ENCODE data around the gene FUT3.

The FUT3 gene

GRCh38 chr19:5893907-5894703 lies 42.9 kb upstream of the FUT3 start:
- no peak for TF ChIP-seq CTCF (conservative IDR thresholded peaks at IDR 0.05; ENCODE audit: low read depth, low read length)
- H3K79me2 ChIP-seq (ENCODE audit: insufficient read depth, low read depth), result peaks cover 5% of the 10 kb centered on the region; the same call in 1 of the 2 replicates
- no peaks in the 10 kb centered on the region for H3K4me1 ChIP-seq (ENCODE audit: low read depth, poor library complexity, severe bottlenecking)
- no peak overlapping the region for H2AFZ ChIP-seq (ENCODE audit: low read depth)
- H3K4me3 ChIP-seq (IDR thresholded peaks at IDR 0.05; ENCODE audit: insufficient read depth, low read depth, low read length), result no peak overlapping the region
- no peak overlapping the region for H3K4me2 ChIP-seq
- H4K20me1 ChIP-seq (ENCODE audit: insufficient read depth), result no peaks in the 10 kb centered on the region
- H3K9ac ChIP-seq, result no peak overlapping the region
- no peak overlapping the region for H3K27ac ChIP-seq
- no peaks in the 10 kb centered on the region; the same call in 1 of the 2 replicates for H3K27me3 ChIP-seq (ENCODE audit: insufficient read depth, low read depth)
- H3K36me3 ChIP-seq (ENCODE audit: insufficient read depth), result no peaks in the 10 kb centered on the region

- H3K4me1 ChIP-seq (ENCODE audit: low read depth, poor library complexity, severe bottlenecking), result no peaks in the 10 kb centered on the region
- no peaks in the 10 kb centered on the region for H4K20me1 ChIP-seq (ENCODE audit: insufficient read depth)
- H3K36me3 ChIP-seq (ENCODE audit: insufficient read depth), result no peaks in the 10 kb centered on the region
- H3K27ac ChIP-seq, result no peak overlapping the region
- no peak for TF ChIP-seq CTCF (conservative IDR thresholded peaks at IDR 0.05; ENCODE audit: low read depth, low read length)
- H3K27me3 ChIP-seq (ENCODE audit: insufficient read depth, low read depth), result peaks cover 3% of the 10 kb centered on the region; the same call in 1 of the 2 replicates
- H3K79me2 ChIP-seq (ENCODE audit: insufficient read depth, low read depth), result peaks cover 5% of the 10 kb centered on the region; the same call in 1 of the 2 replicates
- no peak overlapping the region for H2AFZ ChIP-seq (ENCODE audit: low read depth)
- no peak overlapping the region for H3K4me2 ChIP-seq
- no peak overlapping the region for H3K9ac ChIP-seq
- no peak overlapping the region for H3K4me3 ChIP-seq (IDR thresholded peaks at IDR 0.05; ENCODE audit: insufficient read depth, low read depth, low read length)
These were observed 42.2 kb upstream of the FUT3 start for GRCh38 chr19:5893296-5893903.

GRCh38 chr19:5892772-5893275 lies 41.6 kb upstream of the FUT3 start:
- TF ChIP-seq CTCF (conservative IDR thresholded peaks at IDR 0.05; ENCODE audit: low read depth, low read length), result no peak; the same call in 1 of the 2 replicates
- H4K20me1 ChIP-seq (ENCODE audit: insufficient read depth), result no peaks in the 10 kb centered on the region
- no peaks in the 10 kb centered on the region for H3K4me1 ChIP-seq (ENCODE audit: low read depth, poor library complexity, severe bottlenecking)
- no peak overlapping the region for H3K4me2 ChIP-seq
- no peaks in the 10 kb centered on the region for H3K36me3 ChIP-seq (ENCODE audit: insufficient read depth)
- H3K4me3 ChIP-seq (IDR thresholded peaks at IDR 0.05; ENCODE audit: insufficient read depth, low read depth, low read length), result no peak overlapping the region
- H3K79me2 ChIP-seq (ENCODE audit: insufficient read depth, low read depth), result no peaks in the 10 kb centered on the region
- H3K9ac ChIP-seq, result no peak overlapping the region
- H2AFZ ChIP-seq (ENCODE audit: low read depth), result no peak overlapping the region
- H3K27ac ChIP-seq, result no peak overlapping the region
- peaks cover 6% of the 10 kb centered on the region; the same call in 1 of the 2 replicates for H3K27me3 ChIP-seq (ENCODE audit: insufficient read depth, low read depth)

- Histone ChIP-seq H3K79me2 (ENCODE audit: insufficient read depth, low read depth) (no peaks in the 10 kb centered on the region), H3K36me3 (ENCODE audit: insufficient read depth) (no peaks in the 10 kb centered on the region), H2AFZ (ENCODE audit: low read depth) (no peak overlapping the region), H3K27me3 (ENCODE audit: insufficient read depth, low read depth) (peaks cover 8% of the 10 kb centered on the region; the same call in 1 of the 2 replicates), H3K4me2 (no peak overlapping the region), H3K4me1 (ENCODE audit: low read depth, poor library complexity, severe bottlenecking) (no peaks in the 10 kb centered on the region), H3K9ac (no peak overlapping the region), H4K20me1 (ENCODE audit: insufficient read depth) (no peaks in the 10 kb centered on the region), H3K27ac (no peak overlapping the region), H3K4me3 (IDR thresholded peaks at IDR 0.05; ENCODE audit: insufficient read depth, low read depth, low read length) (no peak overlapping the region)
- no peak; the same call in 1 of the 2 replicates for TF ChIP-seq CTCF (conservative IDR thresholded peaks at IDR 0.05; ENCODE audit: low read depth, low read length)
These were observed 40.9 kb upstream of the FUT3 start for GRCh38 chr19:5891938-5892771.
